HG03095 (cell line): ENCODE data around the gene AQP4.

Experiments used
- ATAC-seq: cut with Tn5 transposase; IDR thresholded peaks from one replicate; pipeline ENCODE4 v1.9.1; 2021; ENCODE audit warnings: moderate library complexity; ENCODE audit not compliant: unreplicated experiment

AQP4 gene

DNA sequence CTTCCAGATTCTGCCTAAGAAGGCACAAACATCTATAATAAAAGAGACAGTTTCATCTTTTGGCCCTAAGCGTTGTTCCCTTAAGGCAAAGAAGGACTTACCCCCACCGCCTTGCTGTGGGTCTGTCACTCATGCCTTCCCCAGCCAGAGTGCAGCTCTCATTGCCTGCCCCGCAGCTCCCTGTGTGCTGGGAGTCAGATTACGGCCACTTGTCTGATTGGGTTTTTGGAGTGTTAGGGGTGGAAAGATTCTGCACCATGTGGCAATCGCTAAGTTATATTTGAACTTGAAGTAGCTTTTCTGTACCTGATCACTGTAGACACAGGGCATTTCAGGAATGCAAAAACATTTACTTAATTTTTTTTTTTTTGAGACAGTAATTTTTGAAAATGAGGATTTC is at the start of gene AQP4:
AQP4 (minus strand) TSS at position 151 of the 400 bp plus-strand sequence; CDS start at position 133, 18 bp downstream.
- no peak for ATAC-seq

GRCh38 chr18:26911840-26912239 is 46.3 kb upstream of the AQP4 start:
- ATAC-seq, result no peak

GRCh38 chr18:26909599-26910290 is 44.2 kb upstream of the AQP4 start:
- no peak for ATAC-seq

- no peak for ATAC-seq
Measured at GRCh38 chr18:26908906-26909305, 43.4 kb upstream of the AQP4 start.

- ATAC-seq, result no peak
Measured at GRCh38 chr18:26902291-26902690, 36.8 kb upstream of the AQP4 start.

- ATAC-seq, result no peak
Measured at GRCh38 chr18:26901020-26901419, 35.5 kb upstream of the AQP4 start.

- no peak for ATAC-seq
Measured at GRCh38 chr18:26894426-26894825, 28.9 kb upstream of the AQP4 start.

DNA sequence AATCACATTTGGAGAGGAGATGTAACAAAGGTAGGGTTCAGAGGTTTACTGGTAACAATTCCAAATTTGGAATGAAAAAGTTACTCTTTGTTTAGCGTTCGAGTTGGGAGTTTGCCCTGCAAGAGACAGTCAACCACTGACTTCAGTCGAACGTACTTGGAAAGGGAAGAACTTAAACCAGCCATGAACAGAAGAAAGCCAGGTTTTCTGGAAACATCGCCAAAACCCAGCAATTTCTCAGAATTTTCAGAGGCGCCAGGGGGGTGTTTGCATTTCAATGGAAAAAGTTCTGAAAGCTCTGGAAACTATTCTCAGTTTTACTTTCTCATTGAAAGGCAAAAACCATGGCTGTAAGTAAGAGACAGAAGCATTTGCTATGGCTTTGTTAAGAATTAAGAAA is 28.5 kb upstream of the AQP4 start:
- ATAC-seq, result no peak

DNA sequence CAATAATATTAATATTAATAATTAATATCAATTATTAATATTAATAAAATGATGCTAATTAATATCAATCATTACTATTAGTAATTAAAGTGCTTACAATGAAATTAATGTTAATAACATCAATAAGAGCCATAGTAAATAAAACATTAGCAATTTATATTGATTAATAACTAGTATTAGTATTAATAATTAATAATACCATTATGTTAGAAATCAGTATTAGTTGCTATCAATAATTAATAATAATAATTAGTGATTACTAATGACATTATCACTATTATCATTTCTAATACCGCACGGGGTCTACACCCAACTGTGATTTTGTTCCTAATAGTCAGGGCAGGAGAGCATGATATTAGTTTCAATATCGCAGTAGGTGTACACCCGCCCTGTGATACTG is 22.8 kb upstream of the AQP4 start:
- ATAC-seq, result no peak

DNA sequence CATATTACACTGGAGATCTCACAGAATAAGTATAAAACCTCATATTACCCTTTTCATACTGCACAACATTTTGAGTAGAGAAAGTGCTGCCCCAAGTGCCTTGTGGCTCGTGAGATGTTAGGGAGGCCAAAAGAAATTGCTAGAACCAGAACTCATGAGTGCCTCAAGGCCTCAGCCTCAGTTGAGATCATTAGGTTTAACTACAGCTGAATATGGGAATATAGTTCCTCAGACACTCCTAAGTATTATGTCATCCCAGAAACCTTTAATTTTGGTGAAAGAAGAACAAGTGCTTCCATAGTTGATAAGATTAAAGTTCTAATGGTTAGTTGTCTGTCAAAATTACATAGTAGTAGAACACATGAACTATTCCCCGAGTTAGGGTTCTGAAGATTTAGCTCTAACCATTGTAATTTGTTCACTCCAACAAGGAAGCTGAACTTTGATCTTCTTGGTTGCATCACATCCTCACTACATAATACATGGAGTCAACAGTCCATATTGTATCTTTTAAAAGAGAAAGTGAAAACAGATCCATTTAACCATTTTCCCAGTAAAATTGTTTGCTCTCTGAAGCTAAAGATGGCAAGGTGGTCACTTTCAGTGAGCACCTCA is 9.6 kb upstream of the AQP4 start:
- ATAC-seq, result no peak

GRCh38 chr18:26874283-26874682 is 8.8 kb upstream of the AQP4 start:
- no peak for ATAC-seq

- ATAC-seq, result no peak
Measured at GRCh38 chr18:26869640-26870039, 4.1 kb upstream of the AQP4 start.

- ATAC-seq, result no peak
Measured at GRCh38 chr18:26868968-26869586, 3.6 kb upstream of the AQP4 start.

- ATAC-seq, result no peak
Measured at GRCh38 chr18:26867471-26867870, 2.0 kb upstream of the AQP4 start.

DNA sequence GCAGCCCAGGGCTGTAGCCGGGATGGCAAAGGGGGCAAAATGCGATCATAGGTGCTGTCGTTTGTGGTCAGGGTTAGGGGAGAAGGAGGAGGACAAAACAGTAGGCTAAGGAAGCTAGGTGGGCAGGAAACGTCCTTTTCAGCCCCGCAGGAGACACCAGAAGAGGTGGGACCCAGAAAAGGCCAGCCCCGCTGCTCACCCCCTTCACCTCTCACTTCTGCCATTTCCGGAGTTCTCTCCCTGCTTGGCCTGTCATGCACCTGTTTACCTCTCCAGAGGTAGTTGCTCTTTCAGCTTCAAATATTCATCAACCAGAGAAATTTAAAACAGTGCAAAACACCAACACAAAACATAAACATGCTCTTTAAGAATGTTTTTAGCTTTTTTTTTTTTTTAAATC is 849 bp downstream of the AQP4 start:
- ATAC-seq, result no peak

GRCh38 chr18:26863921-26864497 is 1.5 kb downstream of the AQP4 start:
- ATAC-seq, result no peak

GRCh38 chr18:26863122-26863879 is 2.2 kb downstream of the AQP4 start:
- ATAC-seq, result no peak

- no peak for ATAC-seq
Measured at GRCh38 chr18:26862084-26862483, 3.4 kb downstream of the AQP4 start.

DNA sequence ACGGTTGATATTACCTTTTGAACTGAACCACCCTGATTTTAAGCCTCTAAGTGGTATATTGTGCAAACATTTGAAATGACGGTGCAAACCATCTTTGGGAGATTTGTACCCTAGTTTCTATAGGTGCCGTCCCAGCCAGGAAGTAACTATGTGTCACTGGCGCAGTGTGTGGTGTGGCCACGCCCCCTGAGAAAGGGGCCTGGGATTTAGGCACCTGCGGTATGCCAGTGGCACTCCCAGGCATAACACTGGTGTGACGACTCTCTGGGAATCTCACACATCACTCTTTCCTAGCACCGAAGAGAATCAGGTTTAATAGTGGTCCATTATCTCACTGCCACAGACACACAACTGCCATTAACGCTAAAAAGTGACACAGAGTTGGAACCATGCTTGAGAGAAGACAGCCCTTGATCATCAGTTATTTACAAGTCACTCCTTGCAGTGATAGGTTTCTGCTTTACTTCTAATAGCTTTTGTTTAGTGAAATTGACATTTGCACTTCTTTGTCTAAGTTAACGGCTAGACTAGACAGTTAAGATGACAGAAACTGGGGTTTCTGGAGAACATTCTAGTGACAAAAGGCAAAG is 11.1 kb downstream of the AQP4 start:
- no peak for ATAC-seq

DNA sequence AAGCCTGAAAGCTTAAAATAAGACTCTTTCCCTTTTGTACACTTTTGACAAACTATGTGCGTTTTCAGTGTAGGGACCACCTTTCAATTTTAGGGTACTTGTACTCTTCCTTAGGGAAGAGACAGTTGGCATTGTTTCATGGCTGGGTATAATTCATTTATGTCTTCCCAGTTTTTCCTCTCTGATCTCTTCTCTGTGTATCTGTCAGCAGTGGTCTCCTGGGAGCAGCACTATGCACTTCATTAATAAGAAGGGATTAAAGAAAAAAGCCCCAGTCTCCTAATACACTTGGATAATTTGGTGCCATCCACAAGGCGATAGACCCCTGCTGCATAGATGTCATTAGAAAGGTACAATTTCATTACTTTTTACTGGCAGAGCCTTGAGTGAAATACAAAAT is 12.1 kb downstream of the AQP4 start:
- ATAC-seq, result no peak

DNA sequence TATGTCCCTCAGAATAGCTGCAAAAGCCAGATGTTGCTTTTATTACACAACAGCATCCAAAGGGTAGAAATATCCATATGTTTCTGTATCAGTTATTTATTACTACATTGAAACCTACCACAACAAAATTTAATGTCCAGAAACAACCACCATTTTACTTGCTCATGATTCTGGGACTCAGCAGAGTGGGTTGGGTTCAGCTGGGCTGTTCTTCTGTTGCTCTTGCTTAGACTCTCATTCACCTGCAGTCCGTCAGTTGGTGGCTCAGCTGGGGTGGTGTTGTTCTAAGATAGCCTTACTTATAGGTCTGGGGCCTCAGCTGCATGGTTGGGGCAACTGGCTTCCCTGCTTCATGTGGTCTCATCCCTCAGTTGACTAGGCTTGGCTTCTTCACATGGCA is 21.7 kb downstream of the AQP4 start:
- ATAC-seq, result no peak
